GM11168 (cell line): ENCODE data around the gene KRTAP4-5.
"Not testable (repeated sequence)": the region's sequence is repeated elsewhere in the genome, so short reads cannot be mapped to it uniquely, and the experiment has no call there.

Source experiments
- in situ Hi-C: fragments of 300-500 bp; cut with MboI; formaldehyde crosslinking; loops from one replicate; pipeline ENCODE4 v1.12.0; 2022; ENCODE audit warnings: low sequenced_read_pairs; ENCODE audit not compliant: unreplicated experiment

Gene KRTAP4-5

DNA sequence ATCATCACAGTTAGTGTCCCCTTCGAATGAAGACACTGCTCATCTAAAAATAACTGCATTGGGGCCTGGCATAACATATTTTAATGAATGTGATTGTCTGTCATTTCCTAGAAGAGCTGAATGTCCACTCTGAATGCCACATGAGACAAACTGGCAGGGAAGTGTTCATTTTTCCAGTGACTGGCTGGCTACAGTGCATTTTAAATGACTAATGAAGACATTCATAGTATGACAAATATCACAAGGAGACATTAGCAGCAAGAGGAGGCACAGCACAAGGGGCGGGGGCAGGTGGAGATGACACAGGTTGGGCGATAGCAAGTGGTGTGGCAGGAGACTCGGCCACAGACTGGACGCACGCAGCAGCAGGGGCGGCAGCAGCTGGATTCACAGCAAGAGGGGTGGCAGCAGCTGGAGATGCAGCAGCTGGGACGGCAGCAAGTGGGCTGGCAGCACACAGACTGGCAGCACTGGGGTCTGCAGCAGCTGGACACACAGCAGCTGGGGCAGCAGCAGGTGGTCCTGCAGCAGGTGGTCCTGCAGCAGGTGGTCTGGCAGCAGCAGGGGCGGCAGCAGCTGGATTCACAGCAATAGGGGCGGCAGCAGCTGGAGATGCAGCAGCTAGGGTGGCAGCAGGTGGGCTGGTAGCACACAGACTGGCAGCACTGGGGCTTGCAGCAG is 514 bp downstream of the KRTAP4-5 start:
- in situ Hi-C loops = not testable (repeated sequence)

DNA sequence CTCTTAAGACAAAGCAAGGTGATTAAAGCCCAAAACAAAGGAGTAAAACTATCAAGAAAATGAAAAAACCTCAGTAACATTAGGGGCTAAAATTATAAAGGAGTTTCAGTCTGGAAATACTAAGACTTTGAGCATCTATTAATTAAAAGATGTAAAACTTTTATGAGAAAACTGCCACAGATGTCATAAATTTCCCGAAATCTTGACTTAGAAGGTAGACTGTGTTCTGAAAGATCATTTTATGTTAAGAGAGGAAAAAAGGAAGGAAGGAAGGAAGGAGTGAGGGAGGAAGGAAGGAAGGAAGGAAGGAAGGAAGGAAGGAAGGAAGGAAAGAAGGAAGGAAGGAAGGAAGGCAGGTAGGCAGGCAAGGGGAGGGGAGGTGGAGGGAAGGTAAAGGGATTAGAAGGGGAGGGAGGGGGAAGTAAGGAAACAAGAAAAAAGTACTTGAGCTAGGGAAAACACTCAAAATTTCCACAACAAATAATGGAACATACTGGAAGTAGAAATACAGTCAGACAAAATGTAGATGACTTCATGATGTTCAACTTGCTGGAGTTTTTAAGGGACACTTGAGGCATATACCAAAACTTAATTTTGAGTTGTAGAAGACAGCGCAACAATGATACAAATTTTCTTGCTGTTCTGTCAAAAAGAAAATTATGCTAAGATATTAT is 2.0 kb downstream of the KRTAP4-5 start:
- in situ Hi-C loops = no loop called here

DNA sequence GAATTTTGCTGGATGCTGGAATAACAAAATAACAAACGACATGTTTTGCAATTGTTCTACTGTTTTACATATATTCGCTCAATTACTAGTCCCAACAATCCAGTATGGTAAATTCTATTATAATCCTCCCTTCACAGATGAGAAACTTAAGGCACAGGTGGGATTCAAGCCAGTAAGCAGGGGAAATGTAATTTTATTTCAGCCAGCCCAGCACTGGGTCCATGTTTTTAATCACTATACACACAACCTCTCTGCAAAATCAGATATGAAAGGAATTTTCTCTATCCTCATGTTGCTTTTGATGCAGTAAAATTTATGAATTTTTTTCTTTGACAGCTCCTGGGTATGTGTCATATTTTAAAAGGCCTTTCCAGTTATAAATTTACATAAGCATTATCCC is 4.4 kb downstream of the KRTAP4-5 start:
- in situ Hi-C loops = no loop called here

DNA sequence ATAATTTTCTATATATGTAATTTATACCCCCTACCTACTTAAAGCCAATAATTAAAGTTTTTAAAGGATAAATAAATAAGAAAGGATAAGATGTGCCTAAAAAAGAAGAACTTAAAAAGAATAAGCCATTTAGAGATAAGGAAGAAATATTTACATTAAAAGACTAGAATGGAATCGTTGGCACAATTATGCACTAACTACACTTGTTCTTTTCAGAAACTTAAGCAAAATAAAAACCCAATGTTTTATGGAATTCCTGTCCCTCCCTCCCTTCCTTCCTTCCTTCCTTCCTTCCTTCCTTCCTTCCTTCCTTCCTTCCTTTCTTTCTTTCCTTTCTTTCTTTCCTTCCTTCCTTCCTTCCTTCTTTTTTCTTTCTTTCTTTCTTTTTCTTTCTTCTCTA is 4.8 kb downstream of the KRTAP4-5 start:
- in situ Hi-C loops = no loop called here

DNA sequence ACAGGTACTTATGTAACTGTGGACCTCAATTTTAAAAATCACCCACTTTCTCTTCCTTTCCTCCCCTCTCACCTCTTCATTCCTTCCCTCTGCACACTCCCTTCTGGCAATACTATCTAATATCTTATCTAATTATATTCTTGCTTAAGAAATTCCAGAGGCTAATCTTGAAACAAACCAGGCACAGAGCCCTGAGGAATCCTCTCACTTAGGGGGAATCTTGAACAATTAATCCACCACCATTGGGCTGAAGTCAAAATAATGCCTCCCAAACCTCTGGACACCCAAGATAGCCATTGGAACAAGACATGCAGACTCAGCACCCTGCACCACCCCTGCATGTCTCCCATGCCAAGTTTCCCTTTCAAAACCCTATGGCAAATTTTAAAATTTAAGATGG is 8.3 kb downstream of the KRTAP4-5 start:
- in situ Hi-C loops = no loop called here

DNA sequence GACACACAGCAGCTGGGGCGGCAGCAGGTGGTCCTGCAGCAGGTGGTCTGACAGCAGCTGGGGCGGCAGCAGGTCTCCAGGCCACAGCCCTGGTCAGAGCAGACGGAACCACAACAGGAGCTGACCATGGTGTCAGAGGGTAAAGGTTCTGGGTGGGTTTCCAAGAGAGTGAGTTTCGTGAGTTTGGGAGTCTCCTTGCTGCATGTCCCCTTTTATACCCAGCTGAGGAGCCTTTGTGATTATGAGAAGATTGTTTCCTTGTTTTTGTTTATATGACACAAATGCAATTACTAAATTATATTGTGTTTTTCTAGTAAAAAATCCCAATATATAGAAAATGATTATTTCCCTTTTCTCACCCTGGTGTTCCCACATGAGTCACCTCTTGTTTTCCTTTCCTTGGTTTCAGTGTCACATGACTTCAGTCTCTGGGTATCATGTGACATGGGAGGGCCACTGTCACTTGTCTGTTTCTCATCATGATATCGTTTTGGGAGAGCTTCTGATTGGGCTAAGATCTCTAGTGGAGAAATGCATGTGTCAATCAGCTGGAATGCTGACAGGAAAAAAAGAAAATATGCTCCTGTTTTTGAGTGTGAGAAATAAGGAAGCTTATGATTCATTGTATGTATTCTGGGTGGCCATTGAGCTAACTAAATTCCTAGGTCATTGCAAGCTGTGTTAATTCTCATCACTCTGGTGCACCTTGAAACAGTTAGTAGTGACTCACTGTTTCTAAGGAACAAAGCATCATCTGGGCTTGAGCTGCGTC is 9.1 kb downstream of the KRTAP4-5 start, which contains the start of gene KRTAP4-6:
Gene KRTAP4-6, minus strand, starts transcription at position 185 of the 772 bp plus-strand sequence. Its CDS starts 57 bp downstream, at position 128.
- in situ Hi-C loops = no loop called here

DNA sequence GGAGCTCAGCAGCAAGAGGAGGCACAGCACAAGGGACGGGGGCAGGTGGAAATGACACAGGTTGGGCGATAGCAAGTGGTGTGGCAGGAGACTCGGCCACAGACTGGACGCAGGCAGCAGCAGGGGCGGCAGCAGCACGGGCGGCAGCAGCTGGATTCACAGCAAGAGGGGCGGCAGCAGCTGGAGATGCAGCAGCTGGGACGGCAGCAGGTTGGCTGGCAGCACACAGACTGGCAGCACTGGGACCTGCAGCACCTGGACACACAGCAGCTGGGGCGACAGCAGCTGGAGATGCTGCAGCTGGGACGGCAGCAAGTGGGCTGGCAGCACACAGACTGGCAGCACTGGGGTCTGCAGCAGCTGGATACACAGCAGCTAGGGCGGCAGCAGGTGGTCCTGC is 9.8 kb downstream of the KRTAP4-5 start:
- in situ Hi-C loops = not testable (repeated sequence)

DNA sequence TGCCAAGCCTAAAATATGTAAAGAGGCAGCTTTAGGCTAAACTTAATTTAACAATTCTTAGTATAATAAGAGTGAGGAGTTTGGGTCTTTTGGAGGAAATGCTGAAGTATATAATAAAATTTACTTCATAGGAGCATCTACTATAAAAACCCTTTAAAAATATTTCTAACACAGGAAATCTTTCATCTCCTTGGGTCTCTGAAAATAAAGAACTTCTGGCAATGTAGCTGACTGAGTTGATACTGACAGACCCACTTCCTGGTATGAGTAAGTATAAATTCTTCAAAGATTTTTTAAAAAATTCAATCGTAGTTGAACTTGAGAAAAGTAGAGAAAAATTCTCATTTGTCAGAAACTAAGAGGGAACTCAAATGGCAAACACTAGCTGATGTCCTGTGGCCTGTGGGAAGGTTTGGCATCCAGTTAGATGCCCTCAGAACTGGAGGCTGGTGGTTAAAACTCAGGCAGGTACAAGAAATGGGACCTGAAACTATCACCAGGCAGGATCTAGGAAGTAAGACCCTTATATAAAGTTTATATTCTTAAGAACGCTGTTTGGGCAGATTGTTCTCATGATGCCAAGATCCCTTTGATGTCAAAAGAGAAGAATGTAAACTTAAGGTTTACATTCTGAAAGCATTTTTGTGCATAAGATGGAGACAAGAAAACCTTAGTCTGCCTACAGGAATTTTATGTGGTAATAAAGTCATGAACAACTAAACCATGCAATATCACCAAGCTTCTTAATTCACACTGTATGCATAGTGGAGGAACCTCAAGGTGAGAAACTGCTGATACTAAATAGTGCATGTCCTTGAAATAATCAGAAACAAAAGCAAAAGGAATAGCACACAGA is 15.5 kb downstream of the KRTAP4-5 start:
- in situ Hi-C loops = no loop called here

DNA sequence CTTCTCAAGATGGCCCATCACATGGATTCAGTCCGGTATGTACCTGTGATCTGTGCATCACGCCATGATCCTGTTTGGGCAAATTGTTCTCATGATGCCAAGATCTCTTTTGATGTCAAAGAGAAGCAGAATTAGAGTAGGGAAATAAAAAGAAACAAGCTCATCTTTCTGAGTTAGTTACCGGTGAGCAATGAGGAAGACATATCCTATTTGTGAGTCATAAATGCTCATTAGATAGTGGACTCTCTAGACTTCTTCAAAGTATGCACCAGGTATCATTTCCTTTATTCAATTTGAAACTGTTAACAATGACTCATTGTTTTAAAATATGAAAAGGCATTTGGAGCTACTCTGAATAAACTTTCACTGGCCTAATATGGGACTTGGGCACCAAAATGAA is 17.6 kb downstream of the KRTAP4-5 start:
- in situ Hi-C loops = no loop called here

DNA sequence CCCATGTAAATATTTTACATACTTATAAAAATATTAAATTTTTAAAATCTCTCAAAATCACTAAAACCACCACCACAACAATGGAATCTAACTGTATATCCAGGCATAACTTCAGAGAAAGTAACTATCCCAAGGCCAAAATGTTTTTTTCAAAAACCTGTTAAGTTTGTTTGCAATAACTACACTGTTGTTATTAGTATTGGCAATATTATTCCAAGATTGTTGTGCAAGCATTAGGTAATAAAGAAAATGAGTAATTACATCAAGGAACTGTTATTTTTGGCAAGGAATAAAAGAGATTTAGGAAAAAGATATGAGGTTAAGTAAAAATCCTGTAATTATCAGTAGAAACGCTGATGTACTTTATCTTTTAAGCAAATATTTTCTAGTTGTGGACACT is 22.3 kb downstream of the KRTAP4-5 start:
- in situ Hi-C loops = no loop called here

DNA sequence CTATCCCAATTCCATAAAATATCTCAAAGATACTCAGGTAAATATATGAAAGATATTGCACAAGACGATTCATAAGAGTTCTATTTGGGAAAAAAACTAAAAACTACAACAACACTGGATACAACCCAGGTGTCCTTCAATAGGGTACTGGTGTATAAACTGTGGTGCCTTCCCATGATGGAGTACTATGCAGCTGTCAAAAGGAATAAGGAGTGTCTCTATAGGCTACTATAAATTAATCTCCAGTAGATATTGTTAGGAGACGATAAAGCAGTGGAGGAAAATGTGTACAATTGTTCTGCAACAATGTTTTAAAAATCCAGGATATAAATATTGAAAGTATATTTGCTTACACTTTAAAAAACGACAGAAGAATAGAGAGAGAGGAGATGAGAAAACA is 23.2 kb downstream of the KRTAP4-5 start:
- in situ Hi-C loops = no loop called here

DNA sequence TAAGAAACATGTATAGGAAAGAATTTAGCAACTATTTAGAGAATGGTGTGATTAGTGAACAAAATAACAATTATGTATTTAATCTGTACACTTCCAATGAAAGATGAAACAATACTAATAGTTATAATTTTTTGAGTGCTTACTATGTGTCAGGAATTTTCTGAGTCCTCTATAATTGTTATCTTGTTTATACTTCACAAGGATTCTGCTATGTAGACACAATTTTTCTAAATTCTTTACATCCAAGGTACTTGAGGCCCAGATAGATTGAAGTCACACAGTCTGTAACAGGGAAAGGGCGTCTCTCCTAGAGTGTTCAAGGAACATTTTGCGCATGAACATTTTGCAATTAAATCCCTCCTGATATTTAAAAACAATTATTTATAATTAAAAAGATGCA is 24.6 kb downstream of the KRTAP4-5 start:
- in situ Hi-C loops = no loop called here

DNA sequence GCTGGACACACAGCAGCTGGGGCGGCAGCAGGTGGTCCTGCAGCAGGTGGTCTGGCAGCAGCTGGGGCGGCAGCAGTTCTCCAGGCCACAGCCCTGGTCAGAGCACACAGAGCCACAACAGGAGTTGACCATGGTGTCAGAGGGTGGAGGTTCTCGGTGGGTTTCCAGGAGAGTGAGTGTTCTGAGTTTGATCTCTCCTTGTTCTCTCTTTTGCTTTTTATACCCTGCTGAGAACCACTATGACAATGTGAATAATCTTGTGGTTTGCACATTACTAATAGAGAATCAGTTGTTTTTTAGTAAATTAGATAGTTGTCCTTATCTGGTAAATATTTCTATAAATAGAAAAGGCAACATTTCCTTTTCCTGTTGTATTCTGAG is 25.6 kb downstream of the KRTAP4-5 start, which contains the start of gene KRTAP4-12:
Gene KRTAP4-12, minus strand, starts transcription at position 192 of the 381 bp plus-strand sequence. Its CDS starts 60 bp downstream, at position 132.
- in situ Hi-C loops = not testable (repeated sequence)

DNA sequence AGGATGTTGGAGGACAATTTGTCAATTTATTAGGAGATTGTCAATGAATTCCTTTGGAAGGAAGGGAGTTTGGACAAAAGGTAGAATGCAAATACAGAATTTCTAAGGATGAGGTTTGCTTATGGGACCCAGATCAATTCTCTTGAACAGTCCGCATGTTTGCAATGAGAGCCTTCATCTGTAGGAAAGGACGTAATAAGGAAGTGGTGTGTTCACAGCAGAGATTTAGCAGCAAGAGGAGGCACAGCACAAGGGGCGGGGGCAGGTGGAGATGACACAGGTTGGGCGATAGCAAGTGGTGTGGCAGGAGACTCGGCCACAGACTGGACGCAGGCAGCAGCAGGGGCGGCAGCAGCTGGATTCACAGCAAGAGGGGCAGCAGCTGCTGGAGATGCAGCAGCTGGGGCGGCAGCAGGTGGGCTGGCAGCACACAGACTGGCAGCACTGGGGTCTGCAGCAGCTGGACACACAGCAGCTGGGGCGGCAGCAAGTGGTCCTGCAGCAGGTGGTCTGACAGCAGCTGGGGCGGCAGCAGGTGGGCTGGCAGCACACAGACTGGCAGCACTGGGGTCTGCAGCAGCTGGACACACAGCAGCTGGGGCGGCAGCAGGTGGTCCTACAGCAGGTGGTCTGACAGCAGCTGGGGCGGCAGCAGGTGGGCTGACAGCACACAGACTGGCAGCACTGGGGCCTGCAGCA is 26.2 kb downstream of the KRTAP4-5 start:
- in situ Hi-C loops = not testable (repeated sequence)

DNA sequence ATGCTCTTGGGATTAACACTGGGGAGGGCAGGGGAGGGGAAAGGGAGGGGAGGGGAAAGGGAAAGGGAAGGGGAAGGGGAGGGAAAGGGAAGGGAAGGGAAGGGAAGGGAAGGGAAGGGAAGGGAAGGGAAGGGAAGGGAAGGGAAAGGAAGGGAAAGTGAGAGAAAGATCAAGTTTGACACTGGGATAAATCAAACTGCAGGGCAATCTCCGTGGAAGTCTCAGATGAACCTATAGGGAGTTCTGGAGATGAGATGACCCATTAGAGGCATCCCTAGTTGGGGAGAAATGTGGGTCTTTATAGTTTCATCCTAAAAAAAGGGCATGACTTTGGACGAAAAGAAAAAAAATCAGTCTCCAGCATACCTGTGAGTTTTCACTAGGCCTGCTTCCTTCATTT is 27.9 kb downstream of the KRTAP4-5 start:
- in situ Hi-C loops = no loop called here

DNA sequence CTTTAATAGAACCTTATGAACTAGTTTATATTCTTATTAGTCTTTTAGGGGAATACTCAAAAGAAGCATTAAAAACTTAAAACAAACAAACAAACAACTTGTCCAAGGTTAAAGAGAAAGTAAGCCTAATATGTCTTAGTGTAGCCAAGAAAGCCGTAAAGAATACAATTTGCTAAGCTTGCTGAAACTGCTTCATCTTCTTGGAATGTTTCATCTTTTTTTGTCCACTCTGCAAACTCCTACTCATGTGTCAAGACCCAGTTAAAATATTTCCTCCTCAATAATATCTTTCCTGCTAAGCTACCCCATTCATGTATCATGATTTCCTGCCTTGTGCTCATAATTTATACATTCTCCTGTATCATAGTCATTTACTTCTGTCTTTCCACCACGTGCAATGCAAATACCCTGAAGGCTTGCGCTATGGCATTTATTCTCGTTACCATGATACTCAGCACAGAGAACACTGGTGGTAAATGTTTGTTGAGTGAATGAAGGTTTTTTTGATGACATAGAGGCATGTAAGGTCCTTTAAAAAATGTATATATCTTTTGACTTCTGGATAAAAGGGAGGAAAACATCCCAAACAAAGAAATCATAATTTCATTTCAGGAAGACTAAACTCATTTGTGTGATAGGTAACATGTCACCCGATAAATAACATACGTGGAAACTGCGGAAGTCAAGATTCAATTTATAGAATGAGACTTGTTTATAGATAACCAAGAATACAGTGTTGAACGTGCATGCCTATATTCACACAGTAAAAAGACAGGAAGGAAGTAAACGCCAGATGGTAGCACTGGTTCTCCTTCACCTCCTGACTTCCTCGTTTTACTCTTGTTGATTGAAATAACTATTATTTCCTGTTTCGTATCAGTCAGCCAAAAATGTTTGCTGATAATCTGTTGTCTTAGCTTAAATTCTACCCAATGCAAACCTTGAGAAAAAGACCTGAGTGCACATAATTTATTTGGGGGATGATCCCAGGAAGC is 29.6 kb downstream of the KRTAP4-5 start:
- in situ Hi-C loops = not testable (repeated sequence)

DNA sequence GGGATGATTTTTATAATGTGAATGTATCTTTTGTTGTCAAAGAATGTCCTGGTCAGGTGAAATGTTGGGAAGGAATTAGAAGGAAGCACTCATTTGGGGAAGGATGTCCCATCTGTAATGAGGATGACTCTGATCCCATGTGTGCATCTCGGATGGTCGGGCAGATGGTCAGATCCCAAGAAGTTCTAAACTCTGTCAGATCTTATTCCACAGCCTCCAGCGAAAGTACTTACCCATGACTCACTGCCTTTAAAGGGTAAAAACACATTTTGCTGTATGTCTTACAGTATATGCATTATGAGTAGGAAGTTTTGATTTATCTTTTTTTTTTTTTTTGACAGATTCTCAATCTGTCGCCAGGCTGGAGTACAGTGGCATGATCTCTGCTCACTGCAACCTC is 30.9 kb downstream of the KRTAP4-5 start:
- in situ Hi-C loops = no loop called here

DNA sequence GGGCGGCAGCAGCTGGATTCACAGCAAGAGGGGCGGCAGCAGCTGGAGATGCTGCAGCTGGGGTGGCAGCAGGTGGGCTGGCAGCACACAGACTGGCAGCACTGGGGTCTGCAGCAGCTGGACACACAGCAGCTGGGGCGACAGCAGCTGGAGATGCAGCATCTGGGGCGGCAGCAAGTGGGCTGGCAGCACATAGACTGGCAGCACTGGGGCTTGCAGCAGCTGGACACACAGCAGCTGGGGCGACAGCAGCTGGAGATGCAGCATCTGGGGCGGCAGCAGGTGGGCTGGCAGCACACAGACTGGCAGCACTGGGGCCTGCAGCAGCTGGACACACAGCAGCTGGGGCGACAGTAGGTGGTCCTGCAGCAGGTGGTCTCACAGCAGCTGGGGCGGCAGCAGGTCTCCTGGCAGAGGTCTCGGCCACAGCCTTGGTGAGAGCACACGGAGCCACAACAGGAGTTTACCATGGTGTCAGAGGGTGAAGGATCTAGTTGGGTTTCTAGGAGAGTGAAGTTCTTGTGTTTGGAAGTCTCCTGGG is 31.7 kb downstream of the KRTAP4-5 start, which contains the start of gene KRTAP4-11:
Gene KRTAP4-11, minus strand, starts transcription at position 528 of the 541 bp plus-strand sequence. Its CDS starts 58 bp downstream, at position 470.
- in situ Hi-C loops = not testable (repeated sequence)
